ENCODE data around the gene LCN15. TPM values are rescaled to one million over a fixed set of nuclear protein-coding genes. Genes with fewer than 3 reads are reported as not detected.
A peak's percentile ranks its signal among the peaks of the same experiment; 100 is the strongest.

The LCN15 gene
- total and polyA plus RNA-seq, 2 of the 13 experiments (the other 11 are each of a cell fraction or from before 2014, with no cell fraction given), result 1.3 to 53.7 TPM

GRCh38 chr9:136799079-136799853 lies 34.9 kb upstream of the LCN15 start (continued):
- TF ChIP-seq HBP1 (CRISPR knock-in tag; IDR thresholded peaks at IDR 0.05; ENCODE audit: low read depth) (peak; percentile 53; the same call in 1 of the 2 replicates), ATRX (CRISPR knock-in tag; IDR thresholded peaks at IDR 0.05; ENCODE audit: borderline replicate concordance) (no peak), ZNF574 (CRISPR knock-in tag; IDR thresholded peaks at IDR 0.05) (peak; percentile 68), RFXANK (CRISPR knock-in tag; IDR thresholded peaks at IDR 0.05) (no peak), BATF2 (CRISPR knock-in tag; IDR thresholded peaks at IDR 0.05) (peak; percentile 67; the same call in 1 of the 2 replicates), TSC22D2 (CRISPR knock-in tag; IDR thresholded peaks at IDR 0.05; ENCODE audit: borderline replicate concordance) (peak; percentile 49; the same call in 1 of the 2 replicates), TBP (CRISPR knock-in tag; IDR thresholded peaks at IDR 0.05) (no peak), ZNF609 (CRISPR knock-in tag; IDR thresholded peaks at IDR 0.05; ENCODE audit: borderline replicate concordance) (peak; percentile 78), ZNF292 (CRISPR knock-in tag; IDR thresholded peaks at IDR 0.05; ENCODE audit: borderline replicate concordance, low read depth) (no peak), ZFP91 (CRISPR knock-in tag; IDR thresholded peaks at IDR 0.05; ENCODE audit: borderline replicate concordance) (no peak), ASH2L (IDR thresholded peaks at IDR 0.05; ENCODE audit: insufficient read length, low read depth, low read length) (no peak), ZNF280B (CRISPR knock-in tag; IDR thresholded peaks at IDR 0.05; ENCODE audit: borderline replicate concordance) (peak; percentile 48; the same call in 1 of the 2 replicates), ZNF563 (CRISPR knock-in tag; IDR thresholded peaks at IDR 0.05) (0 out of 2 replicates have a peak, but pooled peaks have one; percentile 31), NBN (conservative IDR thresholded peaks at IDR 0.05) (no peak)
